H54 (cell line): ENCODE results near the gene TPK1.
"Not testable (repeated sequence)": the region's sequence is repeated elsewhere in the genome, so short reads cannot be mapped to it uniquely, and the experiment has no call there.

Source experiments
- DNase-seq: peaks from one replicate; pipeline ENCODE4 v3.0.0; 2011; ENCODE audit warnings: low spot score, mixed read lengths; ENCODE audit not compliant: insufficient read length
- FAIRE-seq: peaks from 3 replicates; lab custom pipeline; 2011; peaks lifted over from hg19 to GRCh38; lab: Jason Lieb, UNC
- POLR2A ChIP-seq: IDR thresholded peaks from 2 replicates; pipeline ENCODE4 v1.6.1; 2011; ENCODE audit warnings: low read depth, mild to moderate bottlenecking, low read length

TPK1 gene

DNA sequence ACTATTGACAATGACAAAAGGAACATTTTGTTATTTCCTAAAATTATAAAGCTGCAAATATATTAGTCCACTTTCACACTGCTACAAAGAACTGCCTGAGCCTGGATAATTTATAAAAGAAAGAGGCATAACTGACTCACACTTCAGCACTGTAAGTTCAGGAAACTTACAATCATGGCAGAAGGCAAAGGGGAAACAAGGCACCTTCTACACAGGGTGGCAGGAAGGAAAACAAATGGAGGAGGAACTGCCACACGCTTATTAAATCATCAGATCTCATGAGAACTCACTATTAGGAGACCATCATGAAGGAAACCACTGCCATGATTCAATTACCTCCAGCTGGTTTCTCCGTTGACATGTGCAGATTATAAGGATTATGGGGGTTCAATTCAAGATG is 203.1 kb downstream of the TPK1 start:
- FAIRE-seq (no peak), DNase-seq (no peak)
- TF ChIP-seq POLR2A, result no peak

DNA sequence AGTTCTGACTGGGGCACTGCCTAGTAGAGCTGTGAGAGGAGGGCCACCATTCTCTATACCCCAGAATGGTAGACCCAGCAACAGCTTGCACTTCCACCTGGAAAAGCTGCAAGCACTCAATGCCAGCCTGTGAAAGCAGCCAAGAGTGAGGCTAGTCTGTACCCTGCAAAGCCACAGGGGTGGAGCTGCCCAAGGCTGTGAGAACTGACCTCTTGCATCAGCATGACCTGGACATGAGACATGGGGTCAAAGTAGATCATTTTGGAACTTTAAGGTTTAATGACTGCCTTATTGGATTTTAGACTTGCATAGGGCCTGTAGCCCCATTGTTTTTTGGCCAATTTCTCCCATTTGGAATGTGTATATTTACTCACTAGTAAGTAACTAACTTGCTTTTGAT is 206.3 kb downstream of the TPK1 start:
- FAIRE-seq, result no peak

DNA sequence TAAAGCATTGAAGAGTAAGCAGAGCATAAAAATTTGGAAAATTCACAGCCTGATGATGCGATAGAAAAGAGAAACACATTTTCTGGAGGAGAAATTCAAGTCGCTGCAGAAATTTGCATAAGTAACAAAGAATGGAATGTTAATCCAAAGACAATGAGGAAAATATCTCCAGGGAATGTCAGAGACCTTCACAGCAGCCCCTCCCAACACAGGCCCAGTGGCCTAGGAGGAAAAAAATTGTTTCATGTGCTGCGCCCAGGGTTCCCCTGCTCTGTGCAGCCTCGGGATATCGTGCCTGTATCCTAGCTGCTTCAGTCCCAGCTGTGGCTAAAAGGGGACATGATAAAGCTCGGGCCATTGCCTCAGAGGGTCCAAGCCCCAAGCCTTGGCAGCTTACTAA is 206.8 kb downstream of the TPK1 start:
- TF ChIP-seq POLR2A, result no peak
- DNase-seq (no peak), FAIRE-seq (no peak)

More for the DNA sequence above, 206.3 kb downstream of the TPK1 start:
- DNase-seq, result no peak
- no peak for TF ChIP-seq POLR2A

GRCh38 chr7:144628176-144628575 is 207.7 kb downstream of the TPK1 start:
- DNase-seq (no peak), FAIRE-seq (no peak)
- no peak for TF ChIP-seq POLR2A

DNA sequence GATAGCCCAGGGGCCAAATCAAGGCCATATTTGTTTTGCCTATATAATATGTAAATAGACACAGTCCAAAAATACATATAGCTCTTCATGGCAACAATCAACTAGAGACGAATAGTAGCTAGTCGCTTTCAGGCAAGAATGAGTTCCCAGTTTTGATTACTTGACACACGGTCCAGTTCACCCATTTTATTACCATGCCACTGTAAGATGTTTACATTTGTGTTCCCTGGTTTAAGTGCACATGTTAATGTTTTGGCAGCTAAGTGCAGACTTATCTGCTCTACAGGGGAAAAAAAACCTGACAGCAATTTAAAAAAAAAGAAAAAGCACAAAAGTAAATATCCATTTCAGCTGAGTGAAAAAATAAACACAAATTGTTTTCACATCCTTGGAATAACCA is 213.1 kb downstream of the TPK1 start:
- no peak for TF ChIP-seq POLR2A
- FAIRE-seq (no peak), DNase-seq (no peak)

DNA sequence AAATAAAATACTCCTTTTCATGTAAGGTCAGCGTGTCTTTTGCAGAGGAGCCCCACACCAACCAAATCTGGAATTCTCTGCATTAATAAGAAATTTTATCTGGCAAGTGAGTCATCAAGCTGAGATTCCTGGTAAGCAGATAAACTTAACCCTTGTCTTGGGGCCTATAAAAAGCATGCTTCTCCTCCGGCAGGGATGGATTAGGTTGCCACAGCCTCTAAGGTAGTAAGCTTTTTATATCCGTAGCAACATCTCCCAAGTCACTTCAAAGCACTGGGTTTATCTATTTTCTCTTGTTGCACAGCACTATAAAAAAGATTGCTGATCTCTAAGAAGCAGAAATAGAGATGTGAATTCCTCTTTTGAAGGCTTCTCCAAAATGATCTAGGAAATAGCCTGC is 229.6 kb downstream of the TPK1 start:
- FAIRE-seq (no peak), DNase-seq (no peak)
- no peak for TF ChIP-seq POLR2A

DNA sequence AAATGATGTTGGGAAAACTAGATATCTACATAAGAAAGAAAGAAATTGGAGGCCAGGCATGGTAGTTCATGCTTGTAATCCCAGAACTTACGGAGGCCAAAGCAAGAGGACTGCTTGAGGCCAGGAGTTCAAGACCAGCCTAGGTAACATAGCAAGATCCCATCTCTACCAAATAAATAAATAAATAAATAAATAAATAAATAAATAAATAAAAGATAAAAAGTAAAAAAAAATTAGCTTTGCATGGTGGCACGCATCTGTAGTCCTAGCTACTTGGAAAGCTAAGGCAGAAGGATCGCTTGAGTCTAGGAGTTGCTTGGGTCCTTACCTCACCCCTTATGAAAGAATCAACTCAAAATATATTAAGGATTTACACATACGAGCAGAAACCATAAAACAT is 238.9 kb downstream of the TPK1 start:
- DNase-seq, result no peak

DNA sequence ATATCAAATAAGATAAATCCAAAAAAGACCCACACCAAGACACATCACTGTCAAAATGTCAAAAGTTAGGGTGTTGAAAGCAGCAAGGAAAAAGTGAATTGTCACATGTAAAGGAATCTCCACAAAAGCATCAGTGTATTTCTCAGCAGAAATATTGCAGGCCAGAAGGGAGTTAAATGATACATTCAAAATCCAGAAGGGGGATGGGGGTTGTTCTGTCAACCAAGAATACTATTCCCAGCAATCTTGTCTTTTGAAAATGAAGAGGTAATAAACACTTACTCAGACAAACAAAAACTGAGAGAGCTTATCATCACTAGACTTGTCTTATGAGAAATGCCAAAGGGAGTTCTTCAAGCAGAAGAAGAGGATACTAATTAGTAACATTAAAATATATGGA is 241.3 kb downstream of the TPK1 start:
- FAIRE-seq (no peak), DNase-seq (no peak)
- no peak for TF ChIP-seq POLR2A

More for the DNA sequence above, 238.9 kb downstream of the TPK1 start:
- FAIRE-seq, result no peak
- no peak for TF ChIP-seq POLR2A

DNA sequence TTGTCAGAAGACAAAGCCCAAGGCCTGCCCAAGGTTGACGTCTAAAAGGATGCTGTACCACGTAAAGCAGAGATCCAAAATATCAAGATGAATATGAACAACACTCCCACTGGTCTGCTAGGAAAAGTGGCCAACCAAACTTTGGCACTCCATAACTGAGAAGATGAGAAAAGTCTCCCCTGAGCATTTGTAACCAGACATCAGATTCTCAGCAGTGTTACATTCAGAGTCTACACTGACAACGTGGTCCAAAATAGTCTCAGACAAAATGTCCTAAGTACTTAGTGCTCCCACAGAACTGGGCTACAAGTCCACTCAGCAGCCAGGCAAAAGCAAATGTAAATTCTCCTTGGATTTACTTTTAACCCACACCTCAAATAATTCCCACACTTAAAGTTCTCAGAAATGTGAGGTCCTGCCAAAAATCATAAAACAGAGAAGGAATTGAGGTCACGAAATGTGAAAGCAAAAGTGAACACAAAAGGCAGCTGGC is 247.2 kb downstream of the TPK1 start:
- DNase-seq (no peak), FAIRE-seq (no peak)
- TF ChIP-seq POLR2A, result no peak

- TF ChIP-seq POLR2A, result no peak
- DNase-seq (no peak), FAIRE-seq (no peak)
Observed at GRCh38 chr7:144587701-144588100, 248.2 kb downstream of the TPK1 start.

GRCh38 chr7:144584726-144585125 is 251.1 kb downstream of the TPK1 start:
- DNase-seq (no peak), FAIRE-seq (no peak)
- no peak for TF ChIP-seq POLR2A

DNA sequence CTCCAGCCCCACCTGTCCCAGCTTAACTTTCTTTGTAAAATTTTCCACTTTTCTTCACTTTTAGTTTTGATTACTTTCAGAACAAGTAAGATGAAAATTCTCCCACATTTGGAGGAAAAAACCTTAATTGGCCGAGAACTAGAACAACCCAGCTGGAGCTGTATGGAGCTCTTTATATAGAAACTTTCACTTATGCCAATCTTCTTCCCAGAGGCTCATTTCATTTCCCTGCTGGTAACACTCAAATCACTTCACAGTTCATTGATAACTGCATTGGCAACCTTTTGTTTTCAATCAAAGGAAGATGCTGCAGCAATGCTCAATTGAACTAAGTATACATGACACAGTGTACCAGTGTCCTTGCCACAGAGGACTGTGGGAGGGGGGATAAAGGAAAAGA is 256.2 kb downstream of the TPK1 start:
- DNase-seq (no peak), FAIRE-seq (no peak)
- no peak for TF ChIP-seq POLR2A

DNA sequence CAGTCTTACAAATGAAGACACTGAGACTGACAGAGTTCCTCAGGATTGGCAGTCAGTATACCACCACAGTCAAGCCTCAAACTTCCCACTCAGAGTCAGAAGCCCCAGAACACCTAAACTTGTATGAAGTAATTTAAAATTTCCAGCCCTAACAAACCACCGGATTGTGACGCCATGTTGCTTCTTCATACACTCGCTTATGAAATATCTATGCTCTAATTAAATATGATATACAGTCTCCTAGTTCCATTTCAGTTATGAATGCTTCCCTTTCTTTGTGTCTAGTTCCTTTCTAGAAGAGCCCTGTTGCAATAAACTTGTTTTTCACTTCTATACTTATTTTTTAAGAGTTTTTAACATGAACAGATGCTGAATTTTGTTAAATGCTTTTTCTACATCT is 260.4 kb downstream of the TPK1 start:
- TF ChIP-seq POLR2A, result no peak
- FAIRE-seq (no peak), DNase-seq (no peak)

- not testable (repeated sequence) for FAIRE-seq
Observed at GRCh38 chr7:144574753-144575152, 261.1 kb downstream of the TPK1 start.

DNA sequence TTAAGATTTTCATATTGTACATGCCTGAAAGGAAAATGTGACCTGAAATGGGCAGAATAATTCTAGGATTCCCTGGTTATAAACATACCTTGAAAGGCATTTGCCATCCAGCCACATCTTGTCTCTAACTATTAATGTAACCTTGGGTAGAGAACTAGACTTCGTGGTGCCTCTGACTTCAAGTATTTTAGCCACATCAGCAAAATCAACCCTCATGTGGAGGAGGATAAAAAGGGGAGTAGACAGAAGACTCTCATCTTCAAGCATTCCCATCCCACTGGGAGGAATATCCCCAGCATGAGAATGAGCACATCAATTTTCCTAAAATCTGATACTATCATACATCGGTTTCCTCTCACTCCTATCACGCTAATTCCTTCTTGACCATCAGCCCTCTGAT is 267.6 kb downstream of the TPK1 start:
- DNase-seq (no peak), FAIRE-seq (no peak)
- no peak for TF ChIP-seq POLR2A

More at GRCh38 chr7:144574753-144575152, 261.1 kb downstream of the TPK1 start:
- not testable (repeated sequence) for DNase-seq

GRCh38 chr7:144565586-144565985 is 270.3 kb downstream of the TPK1 start:
- no peak for DNase-seq
- no peak for TF ChIP-seq POLR2A
- FAIRE-seq, result no peak

- no peak for FAIRE-seq
- no peak for TF ChIP-seq POLR2A
Observed at GRCh38 chr7:144549861-144550260, 286.0 kb downstream of the TPK1 start.

More at GRCh38 chr7:144549861-144550260, 286.0 kb downstream of the TPK1 start:
- no peak for DNase-seq
